WTC11 (cell line): ENCODE results near the gene FCN3. TPM values are rescaled to one million over a fixed set of nuclear protein-coding genes. Genes with fewer than 3 reads are reported as not detected.

Experiments
- E2F5 ChIP-seq: sonication (generic); formaldehyde crosslinking; IDR thresholded peaks from 2 replicates; pipeline ENCODE4 v1.8.1; 2022; ENCODE audit warnings: mild to moderate bottlenecking, moderate library complexity, missing genetic modification reagents
- EMX1 ChIP-seq: fragments of 250-450 bp; sonication (Bioruptor Pico); IDR thresholded peaks from 2 replicates; pipeline ENCODE4 v1.8.0; 2021; ENCODE audit warnings: mild to moderate bottlenecking
- FOXK1 ChIP-seq: sonication (generic); formaldehyde crosslinking; IDR thresholded peaks from 2 replicates; pipeline ENCODE4 v1.8.0; 2022; ENCODE audit warnings: mild to moderate bottlenecking, moderate library complexity, missing genetic modification reagents
- KAT7 ChIP-seq: sonication (generic); formaldehyde crosslinking; IDR thresholded peaks from 2 replicates; pipeline ENCODE4 v1.8.1; 2023; ENCODE audit warnings: missing genetic modification reagents, mild to moderate bottlenecking, borderline replicate concordance
- MAX ChIP-seq: sonication (generic); formaldehyde crosslinking; IDR thresholded peaks from 2 replicates; pipeline ENCODE4 v1.8.0; 2022; ENCODE audit warnings: mild to moderate bottlenecking, missing genetic modification reagents
- NFYB ChIP-seq: sonication (generic); formaldehyde crosslinking; conservative IDR thresholded peaks from 2 replicates; pipeline ENCODE4 v1.8.0; 2022; ENCODE audit warnings: low read depth, missing genetic modification reagents
- PRRX2 ChIP-seq: fragments of 250-450 bp; sonication (Bioruptor Pico); IDR thresholded peaks from 2 replicates; pipeline ENCODE4 v1.8.0; 2021; ENCODE audit warnings: mild to moderate bottlenecking
- RORB ChIP-seq: fragments of 250-450 bp; sonication (Bioruptor Pico); IDR thresholded peaks from 2 replicates; pipeline ENCODE4 v1.9.0; 2021; ENCODE audit warnings: mild to moderate bottlenecking
- SMAD4 ChIP-seq: sonication (generic); formaldehyde crosslinking; IDR thresholded peaks from 2 replicates; pipeline ENCODE4 v1.8.0; 2022; ENCODE audit warnings: mild to moderate bottlenecking, missing genetic modification reagents
- SP1 ChIP-seq: sonication (generic); formaldehyde crosslinking; conservative IDR thresholded peaks from 2 replicates; pipeline ENCODE4 v1.8.1; 2022; ENCODE audit warnings: missing genetic modification reagents
- TCF7 ChIP-seq: sonication (generic); formaldehyde crosslinking; IDR thresholded peaks from 2 replicates; pipeline ENCODE4 v1.8.0; 2022; ENCODE audit warnings: mild to moderate bottlenecking, low read depth, missing genetic modification reagents, moderate library complexity
- ZMAT4 ChIP-seq: fragments of 250-450 bp; sonication (Bioruptor Pico); IDR thresholded peaks from 2 replicates; pipeline ENCODE4 v1.9.0; 2021; ENCODE audit warnings: mild to moderate bottlenecking
- ZNF121 ChIP-seq: sonication (generic); formaldehyde crosslinking; IDR thresholded peaks from 2 replicates; pipeline ENCODE4 v1.8.0; 2023; ENCODE audit warnings: missing genetic modification reagents
- ZNF396 ChIP-seq: fragments of 250-450 bp; sonication (Bioruptor Pico); IDR thresholded peaks from 2 replicates; pipeline ENCODE4 v1.8.0; 2021; ENCODE audit warnings: mild to moderate bottlenecking, moderate library complexity, borderline replicate concordance
- ZNF423 ChIP-seq: fragments of 250-450 bp; sonication (Bioruptor Pico); IDR thresholded peaks from 2 replicates; pipeline ENCODE4 v2.1.2; 2022; ENCODE audit warnings: mild to moderate bottlenecking, moderate library complexity
- ZNF425 ChIP-seq: fragments of 250-450 bp; sonication (Bioruptor Pico); conservative IDR thresholded peaks from 2 replicates; pipeline ENCODE4 v1.9.0; 2021; ENCODE audit warnings: mild to moderate bottlenecking
- total RNA-seq: library from RNA; stranded (reverse); gene quantifications from 3 replicates; pipeline ENCODE4 v1.2.3, GENCODE V29; 2021
- TF ChIP-seq, protein P1 (sequence below): sonication (generic); formaldehyde crosslinking; IDR thresholded peaks from 2 replicates; pipeline ENCODE4 v1.8.1; 2023; ENCODE audit warnings: mild to moderate bottlenecking, missing genetic modification reagents, borderline replicate concordance
- TF ChIP-seq, protein P2 (sequence below): sonication (generic); formaldehyde crosslinking; IDR thresholded peaks from 2 replicates; pipeline ENCODE4 v1.8.0; 2023; ENCODE audit warnings: mild to moderate bottlenecking, missing genetic modification reagents
- TF ChIP-seq, protein P3 (sequence below): sonication (generic); formaldehyde crosslinking; IDR thresholded peaks from 2 replicates; pipeline ENCODE4 v1.8.0; 2023; ENCODE audit warnings: missing genetic modification reagents
- TF ChIP-seq, protein P4 (sequence below): sonication (generic); formaldehyde crosslinking; conservative IDR thresholded peaks from 2 replicates; pipeline ENCODE4 v1.8.1; 2023; ENCODE audit warnings: mild to moderate bottlenecking, low read depth, missing genetic modification reagents, moderate library complexity
- TF ChIP-seq, protein P5 (sequence below): sonication (generic); formaldehyde crosslinking; IDR thresholded peaks from 2 replicates; pipeline ENCODE4 v1.8.1; 2022; ENCODE audit warnings: mild to moderate bottlenecking, missing genetic modification reagents, moderate library complexity, borderline replicate concordance
- TF ChIP-seq, protein P6 (sequence below): sonication (generic); formaldehyde crosslinking; conservative IDR thresholded peaks from 2 replicates; pipeline ENCODE4 v1.8.1; 2022; ENCODE audit warnings: mild to moderate bottlenecking, missing genetic modification reagents

FCN3 gene
- total RNA-seq, 1 experiment from 2014 or later, result 0.98 TPM

- TF ChIP-seq SMAD4 (CRISPR knock-in tag), result no peak
- TF ChIP-seq TCF7 (CRISPR knock-in tag), result peak; percentile 84
- no peak for TF ChIP-seq ZNF425
- TF ChIP-seq, protein P1, sequence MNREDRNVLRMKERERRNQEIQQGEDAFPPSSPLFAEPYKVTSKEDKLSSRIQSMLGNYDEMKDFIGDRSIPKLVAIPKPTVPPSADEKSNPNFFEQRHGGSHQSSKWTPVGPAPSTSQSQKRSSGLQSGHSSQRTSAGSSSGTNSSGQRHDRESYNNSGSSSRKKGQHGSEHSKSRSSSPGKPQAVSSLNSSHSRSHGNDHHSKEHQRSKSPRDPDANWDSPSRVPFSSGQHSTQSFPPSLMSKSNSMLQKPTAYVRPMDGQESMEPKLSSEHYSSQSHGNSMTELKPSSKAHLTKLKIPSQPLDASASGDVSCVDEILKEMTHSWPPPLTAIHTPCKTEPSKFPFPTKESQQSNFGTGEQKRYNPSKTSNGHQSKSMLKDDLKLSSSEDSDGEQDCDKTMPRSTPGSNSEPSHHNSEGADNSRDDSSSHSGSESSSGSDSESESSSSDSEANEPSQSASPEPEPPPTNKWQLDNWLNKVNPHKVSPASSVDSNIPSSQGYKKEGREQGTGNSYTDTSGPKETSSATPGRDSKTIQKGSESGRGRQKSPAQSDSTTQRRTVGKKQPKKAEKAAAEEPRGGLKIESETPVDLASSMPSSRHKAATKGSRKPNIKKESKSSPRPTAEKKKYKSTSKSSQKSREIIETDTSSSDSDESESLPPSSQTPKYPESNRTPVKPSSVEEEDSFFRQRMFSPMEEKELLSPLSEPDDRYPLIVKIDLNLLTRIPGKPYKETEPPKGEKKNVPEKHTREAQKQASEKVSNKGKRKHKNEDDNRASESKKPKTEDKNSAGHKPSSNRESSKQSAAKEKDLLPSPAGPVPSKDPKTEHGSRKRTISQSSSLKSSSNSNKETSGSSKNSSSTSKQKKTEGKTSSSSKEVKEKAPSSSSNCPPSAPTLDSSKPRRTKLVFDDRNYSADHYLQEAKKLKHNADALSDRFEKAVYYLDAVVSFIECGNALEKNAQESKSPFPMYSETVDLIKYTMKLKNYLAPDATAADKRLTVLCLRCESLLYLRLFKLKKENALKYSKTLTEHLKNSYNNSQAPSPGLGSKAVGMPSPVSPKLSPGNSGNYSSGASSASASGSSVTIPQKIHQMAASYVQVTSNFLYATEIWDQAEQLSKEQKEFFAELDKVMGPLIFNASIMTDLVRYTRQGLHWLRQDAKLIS (CRISPR knock-in tag), result no peak
- TF ChIP-seq MAX (CRISPR knock-in tag), result peak; percentile 16; the same call in 1 of the 2 replicates
- peak; percentile 82; the same call in 1 of the 2 replicates for TF ChIP-seq PRRX2 (CRISPR knock-in tag)
- TF ChIP-seq NFYB, result peak; percentile 82
- TF ChIP-seq, protein P2, sequence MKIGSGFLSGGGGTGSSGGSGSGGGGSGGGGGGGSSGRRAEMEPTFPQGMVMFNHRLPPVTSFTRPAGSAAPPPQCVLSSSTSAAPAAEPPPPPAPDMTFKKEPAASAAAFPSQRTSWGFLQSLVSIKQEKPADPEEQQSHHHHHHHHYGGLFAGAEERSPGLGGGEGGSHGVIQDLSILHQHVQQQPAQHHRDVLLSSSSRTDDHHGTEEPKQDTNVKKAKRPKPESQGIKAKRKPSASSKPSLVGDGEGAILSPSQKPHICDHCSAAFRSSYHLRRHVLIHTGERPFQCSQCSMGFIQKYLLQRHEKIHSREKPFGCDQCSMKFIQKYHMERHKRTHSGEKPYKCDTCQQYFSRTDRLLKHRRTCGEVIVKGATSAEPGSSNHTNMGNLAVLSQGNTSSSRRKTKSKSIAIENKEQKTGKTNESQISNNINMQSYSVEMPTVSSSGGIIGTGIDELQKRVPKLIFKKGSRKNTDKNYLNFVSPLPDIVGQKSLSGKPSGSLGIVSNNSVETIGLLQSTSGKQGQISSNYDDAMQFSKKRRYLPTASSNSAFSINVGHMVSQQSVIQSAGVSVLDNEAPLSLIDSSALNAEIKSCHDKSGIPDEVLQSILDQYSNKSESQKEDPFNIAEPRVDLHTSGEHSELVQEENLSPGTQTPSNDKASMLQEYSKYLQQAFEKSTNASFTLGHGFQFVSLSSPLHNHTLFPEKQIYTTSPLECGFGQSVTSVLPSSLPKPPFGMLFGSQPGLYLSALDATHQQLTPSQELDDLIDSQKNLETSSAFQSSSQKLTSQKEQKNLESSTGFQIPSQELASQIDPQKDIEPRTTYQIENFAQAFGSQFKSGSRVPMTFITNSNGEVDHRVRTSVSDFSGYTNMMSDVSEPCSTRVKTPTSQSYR, result peak; percentile 39
- TF ChIP-seq FOXK1 (CRISPR knock-in tag), result peak; percentile 77; the same call in 1 of the 2 replicates
- TF ChIP-seq ZNF396 (CRISPR knock-in tag), result no peak
- no peak for TF ChIP-seq RORB (CRISPR knock-in tag)
- TF ChIP-seq, protein P3, sequence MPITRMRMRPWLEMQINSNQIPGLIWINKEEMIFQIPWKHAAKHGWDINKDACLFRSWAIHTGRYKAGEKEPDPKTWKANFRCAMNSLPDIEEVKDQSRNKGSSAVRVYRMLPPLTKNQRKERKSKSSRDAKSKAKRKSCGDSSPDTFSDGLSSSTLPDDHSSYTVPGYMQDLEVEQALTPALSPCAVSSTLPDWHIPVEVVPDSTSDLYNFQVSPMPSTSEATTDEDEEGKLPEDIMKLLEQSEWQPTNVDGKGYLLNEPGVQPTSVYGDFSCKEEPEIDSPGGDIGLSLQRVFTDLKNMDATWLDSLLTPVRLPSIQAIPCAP (CRISPR knock-in tag), result peak; percentile 93
- TF ChIP-seq SP1 (CRISPR knock-in tag), result peak; percentile 82
- TF ChIP-seq, protein P4, sequence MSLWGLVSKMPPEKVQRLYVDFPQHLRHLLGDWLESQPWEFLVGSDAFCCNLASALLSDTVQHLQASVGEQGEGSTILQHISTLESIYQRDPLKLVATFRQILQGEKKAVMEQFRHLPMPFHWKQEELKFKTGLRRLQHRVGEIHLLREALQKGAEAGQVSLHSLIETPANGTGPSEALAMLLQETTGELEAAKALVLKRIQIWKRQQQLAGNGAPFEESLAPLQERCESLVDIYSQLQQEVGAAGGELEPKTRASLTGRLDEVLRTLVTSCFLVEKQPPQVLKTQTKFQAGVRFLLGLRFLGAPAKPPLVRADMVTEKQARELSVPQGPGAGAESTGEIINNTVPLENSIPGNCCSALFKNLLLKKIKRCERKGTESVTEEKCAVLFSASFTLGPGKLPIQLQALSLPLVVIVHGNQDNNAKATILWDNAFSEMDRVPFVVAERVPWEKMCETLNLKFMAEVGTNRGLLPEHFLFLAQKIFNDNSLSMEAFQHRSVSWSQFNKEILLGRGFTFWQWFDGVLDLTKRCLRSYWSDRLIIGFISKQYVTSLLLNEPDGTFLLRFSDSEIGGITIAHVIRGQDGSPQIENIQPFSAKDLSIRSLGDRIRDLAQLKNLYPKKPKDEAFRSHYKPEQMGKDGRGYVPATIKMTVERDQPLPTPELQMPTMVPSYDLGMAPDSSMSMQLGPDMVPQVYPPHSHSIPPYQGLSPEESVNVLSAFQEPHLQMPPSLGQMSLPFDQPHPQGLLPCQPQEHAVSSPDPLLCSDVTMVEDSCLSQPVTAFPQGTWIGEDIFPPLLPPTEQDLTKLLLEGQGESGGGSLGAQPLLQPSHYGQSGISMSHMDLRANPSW (CRISPR knock-in tag), result no peak
- peak; percentile 34; the same call in 1 of the 2 replicates for TF ChIP-seq ZNF121
- peak; percentile 94 for TF ChIP-seq E2F5
- TF ChIP-seq, protein P5, sequence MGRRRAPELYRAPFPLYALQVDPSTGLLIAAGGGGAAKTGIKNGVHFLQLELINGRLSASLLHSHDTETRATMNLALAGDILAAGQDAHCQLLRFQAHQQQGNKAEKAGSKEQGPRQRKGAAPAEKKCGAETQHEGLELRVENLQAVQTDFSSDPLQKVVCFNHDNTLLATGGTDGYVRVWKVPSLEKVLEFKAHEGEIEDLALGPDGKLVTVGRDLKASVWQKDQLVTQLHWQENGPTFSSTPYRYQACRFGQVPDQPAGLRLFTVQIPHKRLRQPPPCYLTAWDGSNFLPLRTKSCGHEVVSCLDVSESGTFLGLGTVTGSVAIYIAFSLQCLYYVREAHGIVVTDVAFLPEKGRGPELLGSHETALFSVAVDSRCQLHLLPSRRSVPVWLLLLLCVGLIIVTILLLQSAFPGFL, result no peak
- TF ChIP-seq EMX1 (CRISPR knock-in tag), result no peak; the same call in none of the 2 replicates
- TF ChIP-seq ZNF423 (CRISPR knock-in tag), result no peak
- no peak for TF ChIP-seq ZMAT4 (CRISPR knock-in tag)
- TF ChIP-seq KAT7 (CRISPR knock-in tag), result peak; percentile 70; the same call in 1 of the 2 replicates
- TF ChIP-seq, protein P6, sequence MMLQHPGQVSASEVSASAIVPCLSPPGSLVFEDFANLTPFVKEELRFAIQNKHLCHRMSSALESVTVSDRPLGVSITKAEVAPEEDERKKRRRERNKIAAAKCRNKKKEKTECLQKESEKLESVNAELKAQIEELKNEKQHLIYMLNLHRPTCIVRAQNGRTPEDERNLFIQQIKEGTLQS (CRISPR knock-in tag), result no peak
Observed at GRCh38 chr1:27349784-27350662, 24.6 kb downstream of the FCN3 start (continued).
